GM12865 (cell line): ENCODE results near the gene RHBDD2.
"Not testable (repeated sequence)": the region's sequence is repeated elsewhere in the genome, so short reads cannot be mapped to it uniquely, and the experiment has no call there.

Experiments
- DNase-seq: peaks from one replicate; pipeline ENCODE4 v3.0.0; 2010; ENCODE audit warnings: low read depth
- H3K4me3 ChIP-seq: 2 replicates; pipeline ENCODE4 v1.5.1; 2011; ENCODE audit warnings: mild to moderate bottlenecking, low read depth, low read length, control low read depth
- TF ChIP-seq, protein P1 (sequence below): IDR thresholded peaks from 2 replicates; pipeline ENCODE4 v1.5.1; 2011; ENCODE audit warnings: low read length, control low read depth, low read depth, inconsistent platforms; ENCODE audit not compliant: insufficient read depth; ENCODE audit errors: missing control alignments

Gene RHBDD2

DNA sequence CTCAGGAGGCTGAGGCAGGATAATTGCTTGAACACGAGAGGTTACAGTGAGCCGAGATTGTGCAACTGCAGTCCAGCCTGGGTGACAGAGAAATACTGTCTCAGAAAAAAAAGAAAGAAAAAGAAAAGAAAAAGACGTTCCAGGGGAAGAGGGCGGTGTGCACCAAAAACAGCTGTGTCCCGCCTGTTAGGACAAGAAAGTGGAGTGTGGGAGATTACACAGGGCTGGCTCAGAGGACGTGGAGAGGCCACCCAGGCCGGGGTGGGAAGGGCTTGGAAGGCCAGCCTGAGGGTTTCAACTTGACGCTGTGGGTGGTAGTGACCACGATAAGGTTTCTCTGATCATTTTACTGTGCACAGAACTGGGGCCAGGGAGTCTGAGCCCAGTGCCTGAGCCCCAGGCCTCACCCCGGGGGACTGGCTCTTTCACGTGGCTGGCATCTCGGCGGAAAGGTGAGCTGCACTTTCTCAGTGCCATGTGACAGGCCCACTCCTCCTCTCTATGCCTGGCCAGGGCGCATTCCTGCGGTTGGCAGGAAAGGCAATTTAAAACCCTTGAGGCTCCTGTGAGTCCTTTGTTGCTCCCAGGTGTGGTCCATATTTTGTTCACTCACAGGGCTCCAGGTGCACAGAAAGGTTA lies 13.9 kb downstream of the RHBDD2 start:
- no peak for DNase-seq
- TF ChIP-seq, protein P1, sequence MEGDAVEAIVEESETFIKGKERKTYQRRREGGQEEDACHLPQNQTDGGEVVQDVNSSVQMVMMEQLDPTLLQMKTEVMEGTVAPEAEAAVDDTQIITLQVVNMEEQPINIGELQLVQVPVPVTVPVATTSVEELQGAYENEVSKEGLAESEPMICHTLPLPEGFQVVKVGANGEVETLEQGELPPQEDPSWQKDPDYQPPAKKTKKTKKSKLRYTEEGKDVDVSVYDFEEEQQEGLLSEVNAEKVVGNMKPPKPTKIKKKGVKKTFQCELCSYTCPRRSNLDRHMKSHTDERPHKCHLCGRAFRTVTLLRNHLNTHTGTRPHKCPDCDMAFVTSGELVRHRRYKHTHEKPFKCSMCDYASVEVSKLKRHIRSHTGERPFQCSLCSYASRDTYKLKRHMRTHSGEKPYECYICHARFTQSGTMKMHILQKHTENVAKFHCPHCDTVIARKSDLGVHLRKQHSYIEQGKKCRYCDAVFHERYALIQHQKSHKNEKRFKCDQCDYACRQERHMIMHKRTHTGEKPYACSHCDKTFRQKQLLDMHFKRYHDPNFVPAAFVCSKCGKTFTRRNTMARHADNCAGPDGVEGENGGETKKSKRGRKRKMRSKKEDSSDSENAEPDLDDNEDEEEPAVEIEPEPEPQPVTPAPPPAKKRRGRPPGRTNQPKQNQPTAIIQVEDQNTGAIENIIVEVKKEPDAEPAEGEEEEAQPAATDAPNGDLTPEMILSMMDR: no peak

DNA sequence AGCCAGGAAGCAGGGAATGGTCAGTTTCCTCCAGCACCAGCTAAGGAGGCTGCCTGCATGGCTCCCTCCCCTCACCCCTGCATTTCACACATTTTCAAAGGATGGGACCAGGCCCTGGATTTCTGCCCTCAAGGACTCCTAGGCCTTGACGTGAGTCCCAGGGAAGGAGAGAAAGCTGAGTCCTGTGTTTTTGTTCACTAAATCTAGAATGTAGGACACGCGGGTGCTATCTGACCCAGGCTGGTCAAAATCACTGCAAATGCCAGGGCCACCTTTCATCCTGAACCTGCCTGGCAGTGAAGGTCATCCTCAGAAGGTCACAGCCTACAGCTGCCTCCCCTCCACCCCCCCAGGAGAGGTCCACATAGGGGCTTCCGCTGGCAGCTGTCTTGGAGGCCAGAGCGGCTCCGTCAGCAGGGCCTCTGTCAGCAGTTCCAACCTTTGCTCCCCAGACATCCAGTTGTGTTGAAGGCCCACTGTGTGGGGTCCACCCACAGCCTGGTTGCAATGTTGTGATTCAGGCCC lies 18.0 kb downstream of the RHBDD2 start:
- TF ChIP-seq, protein P1: no peak
- H3K4me3 ChIP-seq: no peak overlapping the region
- DNase-seq: no peak

More for the DNA sequence above, 13.9 kb downstream of the RHBDD2 start:
- H3K4me3 ChIP-seq: no peak overlapping the region

DNA sequence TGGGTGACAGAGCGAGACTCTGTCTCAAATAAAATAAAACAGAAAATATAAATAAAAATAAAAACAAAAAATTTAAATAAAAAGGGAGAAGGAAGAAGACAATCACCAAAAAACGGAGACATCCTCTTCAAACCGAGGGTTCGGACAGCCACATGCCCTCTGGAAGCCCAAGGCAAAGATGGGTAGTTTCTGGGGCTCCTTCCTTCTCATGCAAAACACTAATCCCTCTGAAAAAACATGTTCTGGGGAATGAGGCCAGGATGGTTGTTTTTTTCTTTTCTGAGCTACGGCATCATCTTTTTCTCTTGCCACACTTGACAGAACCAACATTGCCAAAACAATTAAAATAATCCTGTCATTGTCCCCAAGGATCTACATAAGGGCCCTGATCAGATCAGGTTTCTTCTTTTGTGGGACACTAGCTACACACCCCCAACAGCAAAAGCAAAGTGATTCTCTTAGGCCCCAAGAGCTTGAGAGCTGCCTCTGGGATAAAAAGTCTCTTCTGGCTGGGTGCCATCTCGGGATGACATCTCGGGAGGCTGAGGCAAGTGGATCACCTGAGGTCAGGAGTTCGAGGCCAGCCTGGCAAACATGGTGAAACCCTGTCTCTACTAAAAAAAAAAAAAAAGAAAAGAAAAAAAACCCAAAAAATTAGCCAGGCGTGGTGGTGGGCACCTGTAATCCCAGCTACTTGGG lies 21.9 kb downstream of the RHBDD2 start:
- DNase-seq: no peak
- TF ChIP-seq, protein P1: no peak
- H3K4me3 ChIP-seq: no peak overlapping the region

DNA sequence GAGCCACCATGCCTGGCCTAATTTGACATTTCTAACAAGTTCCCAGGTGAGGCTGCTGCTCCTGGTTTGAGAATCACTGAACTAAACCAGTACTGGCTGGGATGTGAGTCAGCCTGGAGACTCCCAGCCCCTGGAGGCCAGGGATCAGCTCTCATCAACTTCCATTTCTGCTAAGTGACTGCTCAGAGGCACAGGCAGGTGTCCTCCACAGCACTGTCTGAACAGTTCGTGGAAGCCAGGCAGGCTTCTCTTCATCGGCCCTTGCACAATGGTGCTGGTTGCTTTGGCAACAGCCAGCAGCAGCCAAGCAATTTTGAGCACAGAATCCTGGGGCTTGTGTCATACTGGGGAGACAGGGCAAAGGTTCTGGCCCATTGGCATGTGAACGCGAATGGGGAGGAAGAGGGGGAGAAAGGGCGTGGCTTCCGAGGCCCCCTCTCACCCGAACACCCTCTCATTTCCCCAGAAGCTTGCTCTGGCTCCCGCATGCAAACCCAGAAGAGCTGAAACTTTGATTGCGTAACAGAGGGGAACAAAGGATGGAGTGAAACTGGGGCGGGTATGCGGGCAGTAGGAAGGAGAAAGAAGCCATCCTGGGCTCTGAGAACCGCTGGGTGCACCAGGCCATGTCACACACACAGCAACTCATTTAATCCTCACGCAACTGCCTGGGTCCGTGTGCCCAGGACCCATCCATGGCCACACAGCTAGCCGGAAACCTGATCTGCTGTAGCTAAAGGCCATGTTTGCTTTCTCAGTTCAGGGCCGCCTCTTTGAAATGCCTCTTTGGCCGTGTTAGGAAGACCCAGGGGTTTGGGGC lies 27.2 kb downstream of the RHBDD2 start:
- peak; percentile 24 for DNase-seq
- TF ChIP-seq, protein P1: no peak
- H3K4me3 ChIP-seq: no peak overlapping the region

DNA sequence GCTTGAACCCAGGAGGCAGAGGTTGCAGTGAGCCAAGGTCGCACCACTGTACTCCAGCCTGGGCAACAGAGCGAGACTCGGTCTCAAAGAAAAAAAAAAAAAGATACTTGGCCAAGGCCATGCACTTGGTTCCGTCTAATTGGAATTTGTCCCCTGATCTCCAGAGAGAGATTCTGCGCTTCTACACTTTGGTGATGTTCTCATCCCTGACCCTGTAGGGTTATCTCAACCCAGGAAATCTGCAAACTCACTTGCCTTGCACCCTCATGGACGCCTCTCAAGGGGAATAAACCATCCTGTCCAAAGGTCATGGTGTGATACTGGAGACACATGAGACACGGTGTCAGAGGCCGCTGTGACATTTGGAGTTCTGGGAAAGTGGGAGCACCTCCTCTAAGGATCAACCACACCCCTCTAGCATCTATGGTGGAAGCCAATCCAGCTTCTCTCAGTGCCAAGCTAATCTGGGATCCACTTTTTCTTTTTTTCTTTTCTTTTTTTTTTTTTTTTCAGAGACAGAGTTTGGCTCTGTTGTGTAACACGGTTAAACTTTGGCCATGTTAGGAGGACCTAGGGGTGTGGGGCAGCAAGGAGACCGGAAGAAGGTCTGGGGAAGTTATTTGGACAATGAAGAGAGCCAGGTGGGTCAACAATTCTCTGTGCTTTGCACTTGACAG lies 28.3 kb downstream of the RHBDD2 start:
- DNase-seq: no peak
- H3K4me3 ChIP-seq: no peak overlapping the region
- TF ChIP-seq, protein P1: no peak

DNA sequence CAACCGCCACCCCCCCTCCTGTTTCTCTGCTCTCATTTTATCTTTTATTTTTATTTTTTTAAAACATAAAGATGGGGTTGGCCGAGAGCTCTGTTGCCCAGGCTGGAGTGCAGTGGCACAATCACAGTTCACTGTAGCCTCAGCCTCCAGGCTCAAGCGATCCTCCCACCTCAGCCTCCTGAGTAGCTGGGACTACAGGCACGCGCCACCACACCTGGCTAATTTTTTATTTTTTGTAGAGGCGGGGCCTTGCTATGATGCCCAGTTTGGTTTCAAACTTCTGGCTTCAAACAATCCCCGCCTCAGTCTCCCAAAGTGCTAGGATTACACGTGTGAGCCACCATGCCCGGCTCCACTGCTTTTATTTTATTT lies 28.8 kb downstream of the RHBDD2 start:
- DNase-seq: not testable (repeated sequence)

DNA sequence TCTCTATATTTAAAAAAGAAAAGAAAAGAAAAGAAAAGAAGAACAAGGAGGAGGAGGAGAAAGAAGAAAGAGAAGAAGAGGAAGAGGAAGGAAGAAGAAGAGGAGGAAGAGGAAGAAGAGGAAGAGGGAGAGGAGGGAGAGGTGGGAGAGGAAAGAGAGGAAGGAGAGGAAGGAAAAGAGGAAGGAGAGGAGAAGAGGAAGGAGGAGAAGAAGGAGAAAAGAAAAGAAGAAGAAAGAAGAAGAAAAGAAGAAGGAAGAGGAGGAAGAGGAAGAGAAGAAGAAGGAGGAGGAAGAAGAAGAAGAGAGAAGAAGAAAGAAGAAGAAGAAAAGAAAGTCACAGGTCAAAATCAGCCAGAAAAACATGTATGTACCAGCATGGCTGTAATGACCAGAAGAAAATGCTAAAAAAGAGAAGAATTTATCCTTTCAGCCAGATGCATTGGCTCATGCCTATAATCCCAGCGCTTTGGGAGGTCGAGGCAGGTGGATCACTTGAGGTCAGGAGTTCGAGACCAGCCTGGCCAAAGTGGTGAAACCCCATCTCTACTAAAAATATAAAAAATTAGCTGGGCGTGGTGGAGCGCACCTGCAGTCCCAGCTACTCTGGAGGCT lies 30.8 kb downstream of the RHBDD2 start:
- DNase-seq: no peak
- H3K4me3 ChIP-seq: no peak overlapping the region
- TF ChIP-seq, protein P1: no peak

More for the DNA sequence above, 28.8 kb downstream of the RHBDD2 start:
- not testable (repeated sequence) for H3K4me3 ChIP-seq

DNA sequence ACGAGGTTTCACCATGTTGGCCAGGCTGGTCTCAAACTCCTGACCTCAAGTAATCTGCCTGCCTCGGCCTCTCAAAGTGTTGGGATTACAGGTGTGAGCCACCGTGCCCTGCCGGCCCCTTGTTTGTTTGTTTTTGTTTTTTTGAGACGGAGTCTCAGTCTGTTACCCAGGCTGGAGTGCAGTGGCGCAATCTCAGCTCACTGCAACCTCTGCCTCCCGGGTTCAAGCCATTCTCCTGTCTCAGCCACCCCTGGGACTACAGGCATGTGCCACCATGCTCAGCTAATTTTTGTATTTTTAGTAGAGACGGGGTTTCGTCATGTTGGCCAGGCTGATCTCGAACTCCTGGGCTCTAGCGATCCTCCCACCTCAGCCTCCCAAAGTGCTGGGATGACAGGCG lies 32.4 kb downstream of the RHBDD2 start:
- not testable (repeated sequence) for H3K4me3 ChIP-seq

More for the DNA sequence above, 32.4 kb downstream of the RHBDD2 start:
- DNase-seq: not testable (repeated sequence)
